SK-N-MC (cell line): ENCODE data around the gene PAK6.

Source experiments
- EZH2 ChIP-seq: fragments of 200-600 bp; sonication (generic); IDR thresholded peaks from one replicate; pipeline ENCODE4 v1.6.1; 2017; ENCODE audit warnings: antibody characterized with exemption
- FOXP2 ChIP-seq: optimal IDR thresholded peaks from 2 replicates; pipeline ENCODE3; 2011; ENCODE audit warnings: mild to moderate bottlenecking, moderate library complexity; ENCODE audit not compliant: insufficient read depth; ENCODE audit errors: extremely low read length, control extremely low read depth
- POLR2AphosphoS5 ChIP-seq: IDR thresholded peaks from 2 replicates; pipeline ENCODE4 v1.6.1; 2012; ENCODE audit warnings: mild to moderate bottlenecking, low read depth, low read length, borderline replicate concordance

GRCh38 chr15:40295877-40296560 is 57.2 kb downstream of the PAK6 start:
- TF ChIP-seq EZH2 (no peak), POLR2AphosphoS5 (no peak), FOXP2 (no peak)
